GM12801 (cell line): ENCODE data around the gene TGIF2LX.
"Not testable (repeated sequence)": the region's sequence is repeated elsewhere in the genome, so short reads cannot be mapped to it uniquely, and the experiment has no call there.

Source experiments
- CTCF ChIP-seq: IDR thresholded peaks from one replicate; pipeline ENCODE4 v1.5.1; 2011; ENCODE audit warnings: control low read depth; ENCODE audit not compliant: insufficient read length; ENCODE audit errors: extremely low read depth

TGIF2LX gene

GRCh38 chrX:89921665-89922064, at the start of gene TGIF2LX:
TSS of gene TGIF2LX (plus strand) at chrX:89921908. CDS start at chrX:89922086, 178 bp downstream.
- TF ChIP-seq CTCF, result not testable (repeated sequence)
